ENCODE results near the gene KXD1.
A peak's percentile ranks its signal among the peaks of the same experiment; 100 is the strongest.

Gene KXD1

GRCh38 chr19:18608805-18609716 lies 51.4 kb downstream of the KXD1 start:
- no peak overlapping the region for H3K4me2 ChIP-seq (ENCODE audit: low read length)
- TF ChIP-seq, protein P1, sequence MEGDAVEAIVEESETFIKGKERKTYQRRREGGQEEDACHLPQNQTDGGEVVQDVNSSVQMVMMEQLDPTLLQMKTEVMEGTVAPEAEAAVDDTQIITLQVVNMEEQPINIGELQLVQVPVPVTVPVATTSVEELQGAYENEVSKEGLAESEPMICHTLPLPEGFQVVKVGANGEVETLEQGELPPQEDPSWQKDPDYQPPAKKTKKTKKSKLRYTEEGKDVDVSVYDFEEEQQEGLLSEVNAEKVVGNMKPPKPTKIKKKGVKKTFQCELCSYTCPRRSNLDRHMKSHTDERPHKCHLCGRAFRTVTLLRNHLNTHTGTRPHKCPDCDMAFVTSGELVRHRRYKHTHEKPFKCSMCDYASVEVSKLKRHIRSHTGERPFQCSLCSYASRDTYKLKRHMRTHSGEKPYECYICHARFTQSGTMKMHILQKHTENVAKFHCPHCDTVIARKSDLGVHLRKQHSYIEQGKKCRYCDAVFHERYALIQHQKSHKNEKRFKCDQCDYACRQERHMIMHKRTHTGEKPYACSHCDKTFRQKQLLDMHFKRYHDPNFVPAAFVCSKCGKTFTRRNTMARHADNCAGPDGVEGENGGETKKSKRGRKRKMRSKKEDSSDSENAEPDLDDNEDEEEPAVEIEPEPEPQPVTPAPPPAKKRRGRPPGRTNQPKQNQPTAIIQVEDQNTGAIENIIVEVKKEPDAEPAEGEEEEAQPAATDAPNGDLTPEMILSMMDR (IDR thresholded peaks at IDR 0.05; ENCODE audit: low read depth, low read length, poor library complexity, severe bottlenecking) = no peak
- no peak for TF ChIP-seq EZH2phosphoT487 (IDR thresholded peaks at IDR 0.05; ENCODE audit: borderline replicate concordance, low read length)
- peaks cover 21% of the 10 kb centered on the region for H3K4me1 ChIP-seq (ENCODE audit: control insufficient read depth, low read length)
- H4K20me1 ChIP-seq (ENCODE audit: control insufficient read depth, insufficient read depth, low read depth, low read length) = no peaks in the 10 kb centered on the region
- no peaks in the 10 kb centered on the region for H3K79me2 ChIP-seq (ENCODE audit: control insufficient read depth, low read length)
- H3K9me3 ChIP-seq (ENCODE audit: control insufficient read depth, insufficient read depth, low read length) = no peaks in the 10 kb centered on the region
- H3K36me3 ChIP-seq (ENCODE audit: control insufficient read depth, low read length) = no peaks in the 10 kb centered on the region
- H3F3A ChIP-seq (ENCODE audit: control insufficient read depth, insufficient read depth) = no peaks in the 10 kb centered on the region
- H3K9me2 ChIP-seq (replicated peaks; ENCODE audit: control insufficient read depth, low read length) = no peaks in the 10 kb centered on the region
- peaks cover 92% of the 10 kb centered on the region for H3K27me3 ChIP-seq (ENCODE audit: control insufficient read depth, low read length)
- no peak overlapping the region for H3K27ac ChIP-seq (ENCODE audit: low read depth, low read length)
- H3K4me3 ChIP-seq (ENCODE audit: low read length) = no peak overlapping the region

- no peaks in the 10 kb centered on the region for H3K9me2 ChIP-seq (replicated peaks; ENCODE audit: control insufficient read depth, low read length)
- H3K9me3 ChIP-seq (ENCODE audit: control insufficient read depth, insufficient read depth, low read length) = no peaks in the 10 kb centered on the region
- no peaks in the 10 kb centered on the region for H3K79me2 ChIP-seq (ENCODE audit: control insufficient read depth, low read length)
- H3K36me3 ChIP-seq (ENCODE audit: control insufficient read depth, low read length) = no peaks in the 10 kb centered on the region
- no peak for TF ChIP-seq EZH2phosphoT487 (IDR thresholded peaks at IDR 0.05; ENCODE audit: borderline replicate concordance, low read length)
- peaks cover 92% of the 10 kb centered on the region for H3K27me3 ChIP-seq (ENCODE audit: control insufficient read depth, low read length)
- peaks cover 21% of the 10 kb centered on the region for H3K4me1 ChIP-seq (ENCODE audit: control insufficient read depth, low read length)
- H3F3A ChIP-seq (ENCODE audit: control insufficient read depth, insufficient read depth) = no peaks in the 10 kb centered on the region
- no peak overlapping the region for H3K4me2 ChIP-seq (ENCODE audit: low read length)
- no peak overlapping the region for H3K4me3 ChIP-seq (ENCODE audit: low read length)
- no peak overlapping the region for H3K27ac ChIP-seq (ENCODE audit: low read depth, low read length)
- no peaks in the 10 kb centered on the region for H4K20me1 ChIP-seq (ENCODE audit: control insufficient read depth, insufficient read depth, low read depth, low read length)
These were observed 52.0 kb downstream of the KXD1 start for GRCh38 chr19:18609717-18610051.

GRCh38 chr19:18610245-18610555 lies 52.5 kb downstream of the KXD1 start:
- no peaks in the 10 kb centered on the region for H3F3A ChIP-seq (ENCODE audit: control insufficient read depth, insufficient read depth)
- H4K20me1 ChIP-seq (ENCODE audit: control insufficient read depth, insufficient read depth, low read depth, low read length) = no peaks in the 10 kb centered on the region
- H3K27me3 ChIP-seq (ENCODE audit: control insufficient read depth, low read length) = peaks cover 89% of the 10 kb centered on the region
- no peaks in the 10 kb centered on the region for H3K9me3 ChIP-seq (ENCODE audit: control insufficient read depth, insufficient read depth, low read length)
- no peaks in the 10 kb centered on the region for H3K9me2 ChIP-seq (replicated peaks; ENCODE audit: control insufficient read depth, low read length)
- no peak overlapping the region for H3K27ac ChIP-seq (ENCODE audit: low read depth, low read length)
- H3K4me1 ChIP-seq (ENCODE audit: control insufficient read depth, low read length) = peaks cover 21% of the 10 kb centered on the region
- TF ChIP-seq EZH2phosphoT487 (IDR thresholded peaks at IDR 0.05; ENCODE audit: borderline replicate concordance, low read length) = no peak
- TF ChIP-seq, protein P1 (IDR thresholded peaks at IDR 0.05; ENCODE audit: low read depth, low read length, poor library complexity, severe bottlenecking) = no peak
- H3K4me3 ChIP-seq (ENCODE audit: low read length) = no peak overlapping the region
- no peaks in the 10 kb centered on the region for H3K36me3 ChIP-seq (ENCODE audit: control insufficient read depth, low read length)
- H3K79me2 ChIP-seq (ENCODE audit: control insufficient read depth, low read length) = no peaks in the 10 kb centered on the region
- no peak overlapping the region for H3K4me2 ChIP-seq (ENCODE audit: low read length)

- Histone ChIP-seq H3K4me2 (ENCODE audit: low read length) (0 out of 2 replicates have a peak overlapping the region, but pooled peaks have one; percentile 31), H3K36me3 (ENCODE audit: control insufficient read depth, low read length) (no peaks in the 10 kb centered on the region), H3F3A (ENCODE audit: control insufficient read depth, insufficient read depth) (no peaks in the 10 kb centered on the region), H3K9me2 (replicated peaks; ENCODE audit: control insufficient read depth, low read length) (no peaks in the 10 kb centered on the region), H3K79me2 (ENCODE audit: control insufficient read depth, low read length) (no peaks in the 10 kb centered on the region), H3K4me1 (ENCODE audit: control insufficient read depth, low read length) (peaks cover 21% of the 10 kb centered on the region), H3K4me3 (ENCODE audit: low read length) (no peak overlapping the region), H3K9me3 (ENCODE audit: control insufficient read depth, insufficient read depth, low read length) (no peaks in the 10 kb centered on the region), H4K20me1 (ENCODE audit: control insufficient read depth, insufficient read depth, low read depth, low read length) (no peaks in the 10 kb centered on the region), H3K27me3 (ENCODE audit: control insufficient read depth, low read length) (peaks cover 86% of the 10 kb centered on the region), H3K27ac (ENCODE audit: low read depth, low read length) (no peak overlapping the region)
- peak; percentile 99; the same call in 1 of the 2 replicates for TF ChIP-seq EZH2phosphoT487 (IDR thresholded peaks at IDR 0.05; ENCODE audit: borderline replicate concordance, low read length)
- TF ChIP-seq, protein P1 (IDR thresholded peaks at IDR 0.05; ENCODE audit: low read depth, low read length, poor library complexity, severe bottlenecking) = no peak
These were observed 53.1 kb downstream of the KXD1 start for GRCh38 chr19:18610556-18611326.
